HG03439 (cell line): ENCODE results near the gene SIX5.

ENCODE experiments used
- ATAC-seq: cut with Tn5 transposase; IDR thresholded peaks from one replicate; pipeline ENCODE4 v1.9.1; 2021; ENCODE audit warnings: mild to moderate bottlenecking, moderate library complexity; ENCODE audit not compliant: unreplicated experiment

SIX5 gene

GRCh38 chr19:45716359-45717130, 52.5 kb downstream of the SIX5 start:
- no peak for ATAC-seq

GRCh38 chr19:45715139-45715538, 53.9 kb downstream of the SIX5 start:
- ATAC-seq = no peak
